Stimulated activated CD8-positive, alpha-beta memory T cell treated with anti-CD3 and anti-CD28 coated beads, Interleukin-15, amount 100 ng/mL, for 4 hours (primary cell): ENCODE measurements around the gene CXorf49B.
"Not testable (repeated sequence)": the region's sequence is repeated elsewhere in the genome, so short reads cannot be mapped to it uniquely, and the experiment has no call there.

Experiments
- DNase-seq, 2 donors: peaks; one replicate each; pipeline ENCODE4 v3.0.0-alpha.2; 2020; ENCODE audit warnings: low read depth in 2 of 2

Gene CXorf49B

DNA sequence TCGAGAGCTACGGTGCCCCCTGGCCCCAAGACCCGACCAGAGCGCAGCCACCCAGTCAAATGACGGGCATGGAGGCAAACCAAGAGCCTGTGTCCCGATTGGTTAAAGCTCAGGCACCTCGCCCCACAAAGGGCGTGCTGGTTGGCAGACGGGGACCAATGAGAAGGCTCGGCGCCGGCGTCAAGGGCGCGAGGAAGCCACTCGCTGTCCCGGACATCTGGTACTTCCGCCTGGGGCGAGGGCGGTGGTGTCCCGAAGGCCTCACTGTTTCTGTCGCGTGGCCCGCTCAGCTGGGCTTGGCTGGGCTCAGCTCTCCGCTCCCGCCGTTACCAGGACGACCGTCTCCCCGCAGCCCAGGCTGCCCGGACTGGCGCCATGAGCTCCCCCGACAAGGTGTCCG, at the start of gene CXorf49B:
TSS of gene CXorf49B (plus strand) at position 301 of the 400 bp plus-strand sequence. CDS start at position 376, 75 bp downstream.
- DNase-seq, result not testable (repeated sequence)

DNA sequence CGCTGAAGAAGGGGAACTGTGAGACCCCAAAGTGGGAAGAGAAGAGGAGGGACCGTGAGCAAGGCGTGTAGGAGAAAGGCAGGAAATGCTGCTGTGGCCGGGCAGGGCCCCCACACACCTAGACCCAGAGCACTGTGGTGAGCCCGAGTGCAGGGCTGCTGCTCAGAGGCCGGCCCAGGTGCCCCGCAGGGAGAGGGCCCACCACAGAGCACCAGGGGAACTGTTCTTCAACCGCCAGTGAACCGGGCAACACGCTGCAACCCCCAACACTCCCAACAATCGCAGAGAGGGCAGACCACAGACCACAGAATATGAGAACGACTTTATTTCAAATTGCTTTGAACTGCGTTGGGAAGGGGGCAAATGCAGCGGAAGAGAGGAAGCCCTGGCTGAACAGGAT, 49.1 kb upstream of the CXorf49B start:
- not testable (repeated sequence) for DNase-seq

DNA sequence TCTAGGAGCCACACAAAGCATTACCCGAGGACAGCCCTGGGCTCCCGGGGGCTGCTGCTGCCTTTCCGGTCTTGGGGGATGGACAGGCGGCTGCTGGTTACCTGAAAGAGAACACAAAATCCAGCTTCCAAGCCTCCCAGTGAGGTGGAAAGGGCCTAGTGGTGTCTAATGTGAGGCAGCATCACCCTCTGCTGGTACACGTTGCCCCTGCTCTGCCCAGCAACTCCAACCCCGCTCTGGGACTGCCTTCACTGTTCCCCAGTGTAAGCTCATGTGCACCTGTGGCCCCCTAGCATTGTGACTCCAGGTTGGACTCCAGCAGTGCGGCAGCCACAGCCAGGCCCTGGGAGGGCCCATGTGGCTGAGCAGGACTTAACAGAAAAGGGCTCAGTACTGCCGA, 47.6 kb upstream of the CXorf49B start:
- DNase-seq, result not testable (repeated sequence)

DNA sequence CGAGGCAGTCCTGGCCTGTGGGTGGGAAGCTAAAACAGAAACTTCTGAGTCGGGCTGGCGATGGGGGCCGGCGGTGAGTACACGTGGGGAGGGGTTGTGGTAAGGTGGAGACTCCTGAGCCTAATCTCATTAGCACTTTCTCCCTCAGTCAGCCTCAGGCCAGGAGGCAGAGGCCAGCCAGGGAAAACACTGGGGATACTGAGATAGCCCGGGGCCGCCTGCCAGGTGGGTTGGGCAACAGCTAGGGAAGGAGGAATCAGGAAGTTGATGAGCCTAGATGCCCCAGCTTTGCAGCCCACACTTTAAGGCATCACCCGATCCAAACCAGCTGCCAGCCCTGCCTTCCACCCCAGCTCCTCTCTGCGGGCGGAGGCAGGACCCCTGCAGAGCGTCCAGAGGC, 46.8 kb upstream of the CXorf49B start:
- DNase-seq, result not testable (repeated sequence)

DNA sequence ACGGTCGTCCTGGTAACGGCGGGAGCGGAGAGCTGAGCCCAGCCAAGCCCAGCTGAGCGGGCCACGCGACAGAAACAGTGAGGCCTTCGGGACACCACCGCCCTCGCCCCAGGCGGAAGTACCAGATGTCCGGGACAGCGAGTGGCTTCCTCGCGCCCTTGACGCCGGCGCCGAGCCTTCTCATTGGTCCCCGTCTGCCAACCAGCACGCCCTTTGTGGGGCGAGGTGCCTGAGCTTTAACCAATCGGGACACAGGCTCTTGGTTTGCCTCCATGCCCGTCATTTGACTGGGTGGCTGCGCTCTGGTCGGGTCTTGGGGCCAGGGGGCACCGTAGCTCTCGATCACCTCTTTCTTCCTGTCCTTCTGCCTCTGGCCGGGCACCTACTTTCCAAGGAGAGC, 45.0 kb upstream of the CXorf49B start, which contains the start of gene CXorf49:
TSS of gene CXorf49 (minus strand) at position 101 of the 400 bp plus-strand sequence. CDS start 134 bp downstream, outside the sequence.
- not testable (repeated sequence) for DNase-seq

DNA sequence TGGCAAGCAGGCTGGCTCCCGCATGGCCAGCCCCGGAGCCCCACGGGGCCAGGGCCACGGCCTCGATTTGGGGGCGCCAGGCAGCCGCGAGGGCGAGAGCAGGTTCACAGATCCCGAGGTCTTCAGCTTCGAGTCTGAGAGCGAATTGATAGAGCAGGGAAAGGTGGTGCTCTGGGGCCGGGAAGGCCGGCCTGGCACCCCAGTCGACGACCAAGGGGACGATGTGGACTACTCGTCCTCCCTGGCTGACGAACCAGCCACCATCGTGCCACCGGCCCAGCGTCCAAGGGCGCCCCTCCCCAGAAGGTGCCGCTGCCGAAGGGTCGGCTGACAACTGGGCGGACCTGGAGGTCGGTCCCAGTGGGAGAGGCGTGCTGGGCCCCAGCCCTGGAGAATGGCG, 44.0 kb upstream of the CXorf49B start:
- not testable (repeated sequence) for DNase-seq

DNA sequence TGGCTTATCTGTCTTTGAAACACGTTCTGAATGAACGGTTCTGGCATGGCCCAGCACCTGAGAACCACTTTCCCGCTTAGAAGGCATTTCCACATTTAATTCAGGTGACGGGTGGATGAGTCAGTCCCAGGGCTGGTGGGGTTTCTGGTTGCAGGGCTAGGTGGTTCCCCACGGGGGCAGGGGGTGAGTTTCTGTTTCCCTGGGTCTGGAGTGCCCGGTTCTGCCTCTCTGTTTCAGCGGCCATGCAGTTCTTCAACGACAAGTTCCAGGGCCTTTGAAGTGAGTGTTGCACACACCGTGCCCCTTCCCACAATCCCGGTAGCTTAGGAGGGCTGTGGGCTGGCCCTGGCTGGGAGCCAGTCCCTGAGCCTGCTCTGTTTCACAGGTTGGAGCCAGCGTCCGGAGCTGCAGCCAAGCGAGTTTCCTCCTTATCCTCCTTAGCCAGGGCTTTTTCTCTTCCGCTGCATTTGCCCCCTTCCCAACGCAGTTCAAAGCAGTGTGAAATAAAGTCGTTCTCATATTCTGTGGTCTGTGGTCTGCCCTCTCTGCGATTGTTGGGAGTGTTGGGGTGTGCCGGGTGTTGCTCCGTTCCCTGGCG, 42.8 kb upstream of the CXorf49B start:
- not testable (repeated sequence) for DNase-seq

DNA sequence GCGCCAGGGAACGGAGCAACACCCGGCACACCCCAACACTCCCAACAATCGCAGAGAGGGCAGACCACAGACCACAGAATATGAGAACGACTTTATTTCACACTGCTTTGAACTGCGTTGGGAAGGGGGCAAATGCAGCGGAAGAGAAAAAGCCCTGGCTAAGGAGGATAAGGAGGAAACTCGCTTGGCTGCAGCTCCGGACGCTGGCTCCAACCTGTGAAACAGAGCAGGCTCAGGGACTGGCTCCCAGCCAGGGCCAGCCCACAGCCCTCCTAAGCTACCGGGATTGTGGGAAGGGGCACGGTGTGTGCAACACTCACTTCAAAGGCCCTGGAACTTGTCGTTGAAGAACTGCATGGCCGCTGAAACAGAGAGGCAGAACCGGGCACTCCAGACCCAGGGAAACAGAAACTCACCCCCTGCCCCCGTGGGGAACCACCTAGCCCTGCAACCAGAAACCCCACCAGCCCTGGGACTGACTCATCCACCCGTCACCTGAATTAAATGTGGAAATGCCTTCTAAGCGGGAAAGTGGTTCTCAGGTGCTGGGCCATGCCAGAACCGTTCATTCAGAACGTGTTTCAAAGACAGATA, 2.4 kb upstream of the CXorf49B start:
- DNase-seq, result not testable (repeated sequence)

DNA sequence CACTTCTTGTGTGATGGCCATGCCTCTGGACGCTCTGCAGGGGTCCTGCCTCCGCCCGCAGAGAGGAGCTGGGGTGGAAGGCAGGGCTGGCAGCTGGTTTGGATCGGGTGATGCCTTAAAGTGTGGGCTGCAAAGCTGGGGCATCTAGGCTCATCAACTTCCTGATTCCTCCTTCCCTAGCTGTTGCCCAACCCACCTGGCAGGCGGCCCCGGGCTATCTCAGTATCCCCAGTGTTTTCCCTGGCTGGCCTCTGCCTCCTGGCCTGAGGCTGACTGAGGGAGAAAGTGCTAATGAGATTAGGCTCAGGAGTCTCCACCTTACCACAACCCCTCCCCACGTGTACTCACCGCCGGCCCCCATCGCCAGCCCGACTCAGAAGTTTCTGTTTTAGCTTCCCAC, 1.7 kb downstream of the CXorf49B start:
- DNase-seq, result not testable (repeated sequence)

DNA sequence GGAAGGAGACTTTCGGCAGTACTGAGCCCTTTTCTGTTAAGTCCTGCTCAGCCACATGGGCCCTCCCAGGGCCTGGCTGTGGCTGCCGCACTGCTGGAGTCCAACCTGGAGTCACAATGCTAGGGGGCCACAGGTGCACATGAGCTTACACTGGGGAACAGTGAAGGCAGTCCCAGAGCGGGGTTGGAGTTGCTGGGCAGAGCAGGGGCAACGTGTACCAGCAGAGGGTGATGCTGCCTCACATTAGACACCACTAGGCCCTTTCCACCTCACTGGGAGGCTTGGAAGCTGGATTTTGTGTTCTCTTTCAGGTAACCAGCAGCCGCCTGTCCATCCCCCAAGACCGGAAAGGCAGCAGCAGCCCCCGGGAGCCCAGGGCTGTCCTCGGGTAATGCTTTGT, 2.5 kb downstream of the CXorf49B start:
- DNase-seq, result not testable (repeated sequence)

DNA sequence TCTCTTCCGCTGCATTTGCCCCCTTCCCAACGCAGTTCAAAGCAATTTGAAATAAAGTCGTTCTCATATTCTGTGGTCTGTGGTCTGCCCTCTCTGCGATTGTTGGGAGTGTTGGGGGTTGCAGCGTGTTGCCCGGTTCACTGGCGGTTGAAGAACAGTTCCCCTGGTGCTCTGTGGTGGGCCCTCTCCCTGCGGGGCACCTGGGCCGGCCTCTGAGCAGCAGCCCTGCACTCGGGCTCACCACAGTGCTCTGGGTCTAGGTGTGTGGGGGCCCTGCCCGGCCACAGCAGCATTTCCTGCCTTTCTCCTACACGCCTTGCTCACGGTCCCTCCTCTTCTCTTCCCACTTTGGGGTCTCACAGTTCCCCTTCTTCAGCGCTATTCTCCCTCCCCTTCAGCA, 4.0 kb downstream of the CXorf49B start:
- not testable (repeated sequence) for DNase-seq

DNA sequence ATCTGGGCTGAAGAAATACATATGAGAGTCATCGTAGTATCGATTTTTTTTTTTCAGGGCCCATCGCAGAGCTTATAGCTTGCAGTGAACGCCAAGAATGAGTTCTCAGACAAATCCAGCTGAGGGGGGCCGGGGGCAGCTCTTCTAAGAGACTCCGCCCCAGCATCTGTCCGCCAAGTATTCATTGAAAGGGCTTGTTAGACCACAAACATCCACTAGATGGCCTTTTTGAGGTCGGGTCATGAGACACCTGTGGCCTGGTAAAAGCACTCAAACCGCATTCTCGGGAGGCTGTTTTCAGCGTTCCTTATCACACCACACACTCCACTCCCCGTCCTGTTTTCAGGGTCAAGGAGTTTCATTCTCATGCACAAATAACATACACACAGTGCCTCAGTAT, 15.2 kb downstream of the CXorf49B start:
- not testable (repeated sequence) for DNase-seq

DNA sequence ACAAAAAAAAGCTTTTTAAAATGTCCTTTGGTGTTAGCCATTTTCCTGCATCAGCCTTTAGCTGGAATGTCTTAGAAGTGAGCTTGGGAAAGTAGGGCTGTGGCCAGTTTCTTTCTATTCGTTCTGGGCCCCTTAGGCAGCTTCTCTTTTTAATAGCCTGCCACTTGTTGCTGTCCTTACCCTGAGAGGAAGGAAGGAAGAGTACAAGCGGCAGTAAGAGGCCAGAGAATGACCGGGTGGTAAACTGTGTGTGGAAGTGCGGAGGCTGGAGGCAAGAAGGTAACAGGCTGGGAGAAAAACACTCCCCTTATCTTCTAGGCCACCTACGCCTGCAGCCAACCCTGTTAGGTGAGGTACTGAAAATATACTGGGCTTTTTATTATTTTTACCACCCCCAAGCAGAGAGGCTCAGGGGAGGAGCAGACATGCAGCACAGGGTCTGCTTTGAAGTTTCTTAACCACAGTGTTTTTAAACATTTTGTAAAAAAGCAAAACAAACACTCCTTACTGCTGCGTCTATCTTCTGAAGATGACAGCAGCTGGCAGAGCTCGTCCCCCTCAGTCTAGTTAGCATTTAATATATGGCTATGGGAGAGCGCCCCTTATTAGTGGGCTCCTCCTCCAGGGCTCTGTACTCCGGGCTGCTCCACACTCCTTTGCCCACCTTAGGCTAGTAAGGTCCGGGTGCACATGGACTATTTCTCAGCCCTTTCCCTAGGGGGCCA, 19.2 kb downstream of the CXorf49B start:
- DNase-seq, result not testable (repeated sequence)

DNA sequence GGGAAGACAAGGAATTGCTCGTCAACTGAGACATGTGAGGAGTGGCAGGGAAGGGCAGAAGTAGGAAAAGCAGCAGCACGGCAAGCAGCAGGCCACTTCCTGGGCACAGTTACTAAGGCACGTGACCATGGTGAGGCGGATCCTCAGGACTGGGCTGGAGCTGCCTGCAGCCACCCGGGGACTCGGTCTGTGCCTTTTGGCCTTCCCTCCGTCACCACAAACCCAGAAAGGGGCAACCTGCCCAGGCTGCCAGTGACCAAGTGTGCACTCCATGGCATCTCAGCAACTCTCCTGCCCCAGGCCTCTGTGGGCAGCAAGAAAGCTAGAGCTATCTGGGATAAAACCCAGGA, 19.8 kb downstream of the CXorf49B start:
- not testable (repeated sequence) for DNase-seq

DNA sequence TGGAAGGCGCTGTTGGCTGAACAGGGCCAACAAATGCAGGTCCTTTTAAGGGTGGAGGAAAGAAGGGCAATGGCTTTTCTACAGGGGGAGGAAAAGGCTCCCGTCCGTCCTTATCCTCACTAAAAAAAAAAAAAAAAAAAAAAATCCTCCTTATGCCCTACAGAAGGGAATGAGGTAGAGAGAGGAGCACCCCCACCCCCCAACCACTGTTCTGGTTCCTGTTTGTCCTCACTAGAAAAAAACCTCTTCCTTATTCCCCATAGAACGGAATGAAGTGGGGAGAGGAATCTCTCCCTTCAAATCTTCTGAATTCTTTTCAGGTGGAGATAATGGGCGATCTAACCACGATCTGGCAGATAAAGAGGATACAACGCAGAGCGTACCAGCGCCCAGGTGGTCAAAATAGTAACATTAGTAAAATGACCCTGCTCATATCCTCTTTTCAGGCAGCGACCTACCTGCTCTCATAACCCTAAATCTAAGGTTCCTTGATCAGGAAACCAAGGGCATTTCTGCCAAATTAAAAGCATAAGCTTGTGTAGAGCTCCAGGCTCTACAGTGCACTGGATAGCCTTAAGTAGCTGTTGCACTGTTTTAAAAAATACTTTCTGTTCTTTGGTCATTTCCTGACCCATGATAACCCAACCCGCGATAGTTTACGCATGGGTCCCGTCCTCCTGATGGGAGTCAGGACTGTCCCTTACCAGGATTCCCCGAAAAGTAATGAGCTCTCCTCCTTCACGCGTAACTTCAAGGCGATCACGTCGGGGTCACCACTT, 20.6 kb downstream of the CXorf49B start:
- not testable (repeated sequence) for DNase-seq

DNA sequence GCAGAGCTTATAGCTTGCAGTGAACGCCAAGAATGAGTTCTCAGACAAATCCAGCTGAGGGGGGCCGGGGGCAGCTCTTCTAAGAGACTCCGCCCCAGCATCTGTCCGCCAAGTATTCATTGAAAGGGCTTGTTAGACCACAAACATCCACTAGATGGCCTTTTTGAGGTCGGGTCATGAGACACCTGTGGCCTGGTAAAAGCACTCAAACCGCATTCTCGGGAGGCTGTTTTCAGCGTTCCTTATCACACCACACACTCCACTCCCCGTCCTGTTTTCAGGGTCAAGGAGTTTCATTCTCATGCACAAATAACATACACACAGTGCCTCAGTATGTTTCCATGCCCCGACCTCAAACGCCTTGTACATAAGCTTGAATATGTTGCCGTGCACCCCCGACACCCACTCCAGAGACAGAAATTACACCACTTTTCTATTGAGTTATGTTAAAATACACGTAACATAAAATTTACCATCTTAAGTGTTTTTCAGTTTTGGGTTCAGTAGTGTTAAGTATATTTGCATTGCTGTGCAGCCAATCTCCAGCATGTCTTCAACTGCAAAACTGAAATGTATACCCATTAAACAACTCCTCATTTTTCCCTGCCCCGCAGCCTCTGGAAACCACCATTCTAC, 21.3 kb downstream of the CXorf49B start:
- DNase-seq, result not testable (repeated sequence)

DNA sequence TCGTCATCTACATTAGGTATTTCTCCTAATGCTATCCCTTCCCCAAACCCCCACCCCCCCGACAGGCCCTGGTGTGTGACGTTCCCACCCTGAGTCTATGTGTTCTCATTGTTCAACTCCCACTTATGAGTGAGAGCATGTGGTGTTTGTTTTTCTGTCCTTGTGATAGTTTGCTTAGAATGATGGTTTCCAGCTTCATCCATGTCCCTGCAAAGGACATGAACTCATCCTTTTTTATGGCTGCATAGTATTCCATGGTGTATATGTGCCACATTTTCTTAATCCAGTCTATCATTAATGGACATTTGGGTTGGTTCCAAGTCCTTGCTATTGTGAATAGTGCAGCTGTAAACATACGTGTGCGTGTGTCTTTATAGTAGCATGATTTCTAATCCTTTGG, 43.3 kb downstream of the CXorf49B start:
- DNase-seq, result not testable (repeated sequence)

DNA sequence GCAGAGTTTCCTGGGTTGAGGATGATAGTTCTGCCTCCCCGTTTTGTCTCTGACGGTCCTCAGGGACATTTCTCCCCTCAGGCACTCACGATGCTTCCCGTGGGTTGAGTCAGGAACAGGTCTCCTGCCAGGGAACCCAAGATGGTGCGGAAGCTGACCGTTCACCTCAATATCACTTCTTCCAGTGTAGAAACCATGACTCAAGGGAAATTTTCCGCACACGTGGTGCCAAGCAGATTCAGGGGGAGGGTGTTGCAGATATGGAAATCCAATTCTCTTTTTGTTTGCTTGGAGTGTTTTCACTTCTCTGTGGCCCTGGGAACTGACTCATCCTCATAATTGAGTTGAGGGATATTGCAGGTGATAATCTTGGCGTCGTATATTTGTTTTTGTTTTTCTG, 46.7 kb downstream of the CXorf49B start:
- no peak for DNase-seq

DNA sequence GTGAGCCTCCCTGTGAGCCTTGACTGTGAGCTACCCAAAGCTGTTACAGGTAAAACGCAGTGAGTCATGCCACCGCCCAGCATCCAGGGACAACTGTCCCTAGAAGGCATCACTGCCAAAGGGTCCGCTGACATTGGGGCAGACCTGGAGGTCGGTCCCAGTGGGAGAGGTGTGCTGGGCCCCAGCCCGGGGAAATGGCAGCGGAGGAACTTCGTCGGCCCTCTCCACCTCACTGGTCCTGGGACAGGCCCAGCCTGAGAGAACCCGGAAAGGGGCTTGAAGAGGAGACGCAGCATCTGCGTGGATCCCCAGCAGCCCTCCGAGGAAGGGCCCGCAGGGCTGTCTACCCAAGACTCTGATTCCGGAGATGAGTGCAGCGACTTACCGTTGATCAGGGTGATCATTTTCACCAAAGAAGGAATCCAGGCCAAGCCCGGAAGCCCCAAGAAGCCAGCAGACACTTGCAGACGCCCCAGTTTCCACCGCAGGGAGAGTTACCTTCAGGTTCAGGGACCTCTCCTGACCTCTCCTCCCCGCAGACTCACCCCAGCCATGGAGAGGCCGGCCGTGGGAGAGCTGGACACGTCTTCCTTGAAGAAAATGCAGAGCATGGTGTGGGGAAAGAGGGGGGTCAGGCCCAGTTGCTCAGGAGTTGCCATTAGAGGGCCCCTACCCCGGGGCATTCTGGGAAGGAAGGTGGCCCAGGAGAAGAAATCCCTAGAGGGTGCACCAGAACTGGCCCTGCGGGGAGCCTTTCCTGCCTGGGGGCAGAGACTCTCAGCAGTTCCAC, 51.2 kb downstream of the CXorf49B start:
- no peak for DNase-seq

DNA sequence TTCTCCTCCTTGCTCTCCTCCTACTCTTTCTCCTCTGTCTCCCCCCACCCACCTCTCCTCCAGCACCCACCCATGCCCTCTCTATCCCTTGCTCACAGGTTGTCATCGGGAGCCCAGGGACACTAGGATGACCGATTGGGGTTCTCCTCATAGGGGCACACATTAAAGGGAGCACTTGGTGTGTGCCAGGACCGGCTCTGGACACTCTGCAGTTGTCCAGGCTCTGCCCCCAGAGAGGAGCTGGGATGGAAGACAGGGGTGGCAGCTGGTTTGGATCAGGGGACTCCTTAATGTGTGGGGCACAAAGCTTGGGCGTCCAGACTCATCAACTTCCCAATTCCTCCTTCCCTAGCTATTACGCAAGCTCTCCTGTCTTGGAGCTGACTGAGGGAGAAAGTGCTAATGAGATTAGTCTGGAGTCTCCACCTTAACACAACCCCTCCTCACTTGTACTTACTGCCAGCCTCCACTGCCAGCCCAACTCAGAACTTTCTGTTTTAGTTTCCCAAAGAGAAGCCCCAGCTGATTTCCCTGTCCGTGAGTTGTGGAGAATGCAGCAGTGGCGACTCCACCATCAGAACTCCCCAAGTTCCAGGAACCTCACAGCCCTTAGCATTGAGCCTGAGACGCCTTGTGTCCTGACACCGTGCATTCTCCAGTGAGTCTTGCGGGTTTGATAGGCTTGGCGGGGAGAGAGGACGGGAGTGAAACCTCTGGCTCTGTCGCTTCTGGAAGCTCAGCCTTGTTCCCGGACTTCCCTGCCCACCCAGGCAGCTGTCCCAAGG, 52.2 kb downstream of the CXorf49B start:
- no peak for DNase-seq
